Lung (tissue), 12 donors: Measurements from ENCODE around the gene C11orf21. TPM values are rescaled to one million over a fixed set of nuclear protein-coding genes. Genes with fewer than 3 reads are reported as not detected.
"Not testable (repeated sequence)": the region's sequence is repeated elsewhere in the genome, so short reads cannot be mapped to it uniquely, and the experiment has no call there.

ENCODE experiments used
- ATAC-seq: fragments of 200-7000 bp; cut with Tn5 transposase; one replicate; pipeline ENCODE4 v1.9.1; 2020; ENCODE audit warnings: moderate number of reproducible peaks; ENCODE audit not compliant: insufficient read depth, low FRiP score
- DNase-seq, 3 donors: peaks; one replicate each; pipeline ENCODE4 v3.0.0-alpha.2; 2013 to 2017
- H3K27ac ChIP-seq, 2 donors: one replicate each; pipeline ENCODE4 v1.5.1; 2013; ENCODE audit warnings: mild to moderate bottlenecking in 2 of 2, moderate library complexity in 2 of 2, control low read depth in 1 of 2, inconsistent platforms in 1 of 2, low read depth in 1 of 2, low read length in 1 of 2
- H3K27me3 ChIP-seq, 3 donors: one replicate each; pipeline ENCODE4 v1.5.1; 2013; ENCODE audit warnings: low read length in 2 of 3; ENCODE audit not compliant: control insufficient read depth in 3 of 3, insufficient read depth in 3 of 3
- H3K36me3 ChIP-seq, 4 donors: one replicate each; pipeline ENCODE4 v1.5.1; 2013; ENCODE audit warnings: low read length in 4 of 4, mild to moderate bottlenecking in 1 of 4, moderate library complexity in 1 of 4; ENCODE audit not compliant: control insufficient read depth in 4 of 4, insufficient read depth in 4 of 4
- H3K4me1 ChIP-seq, 5 donors: one replicate each; pipeline ENCODE4 v1.5.1; 2013; ENCODE audit warnings: low read length in 5 of 5, mild to moderate bottlenecking in 2 of 5, moderate library complexity in 1 of 5; ENCODE audit not compliant: control insufficient read depth in 5 of 5, insufficient read depth in 5 of 5
- H3K4me3 ChIP-seq: one replicate; pipeline ENCODE4 v1.5.1; 2013; ENCODE audit warnings: mild to moderate bottlenecking, control low read depth, moderate library complexity
- H3K9ac ChIP-seq, 2 donors: one replicate each; pipeline ENCODE4 v1.5.1; 2013; ENCODE audit warnings: low read length in 2 of 2, control low read depth in 1 of 2; ENCODE audit not compliant: insufficient read depth in 1 of 2
- H3K9me3 ChIP-seq, 4 donors: one replicate each; pipeline ENCODE4 v1.5.1; 2013; ENCODE audit warnings: low read length in 3 of 4, mild to moderate bottlenecking in 1 of 4, moderate library complexity in 1 of 4; ENCODE audit not compliant: control insufficient read depth in 4 of 4, insufficient read depth in 3 of 4
- WGBS, 2 donors: extraction: QIAGEN DNeasy Blood & Tissue Kit; methylation state at CpG; one replicate each; pipeline ENCODE4 v1.1.7; 2013; 5-methylcytosine and 5-hydroxymethylcytosine counted together
- polyA plus RNA-seq, 2 donors: library from polyadenylated mRNA; stranded (reverse); fragments of 200-250 nt; gene quantifications; one replicate each; pipeline ENCODE4 v1.2.1, GENCODE V29; 2013
- total RNA-seq, 2 donors: library from RNA; depleted of rRNA in 1 of 2; stranded (reverse); fragments of >200 nt in 1 of 2; gene quantifications; one replicate each; pipeline ENCODE4 v1.2.1, GENCODE V29; 2014 to 2021
- TF ChIP-seq, protein P1 (sequence below): IDR thresholded peaks from 2 replicates; pipeline ENCODE4 v1.5.1; 2012; ENCODE audit warnings: mild to moderate bottlenecking; ENCODE audit errors: control extremely low read depth, extremely low read depth
- donor health status: control.
- donor health status: control.
- donor health status: Bipolar disorder and iron deficiency.
- donor health status: healthy.
- donor health status: DM: yes; HTN: yes; CAD: no.

Gene C11orf21
- total and polyA plus RNA-seq, 4 donors: 3.4 to 6.0 (median 4.8) TPM

- peak; percentile 82 to 91 (median 89) for DNase-seq
- H3K9me3 ChIP-seq: peaks cover 0 to 3% (median 0%) of the 10 kb centered on the region in 4 donors
- TF ChIP-seq, protein P1, sequence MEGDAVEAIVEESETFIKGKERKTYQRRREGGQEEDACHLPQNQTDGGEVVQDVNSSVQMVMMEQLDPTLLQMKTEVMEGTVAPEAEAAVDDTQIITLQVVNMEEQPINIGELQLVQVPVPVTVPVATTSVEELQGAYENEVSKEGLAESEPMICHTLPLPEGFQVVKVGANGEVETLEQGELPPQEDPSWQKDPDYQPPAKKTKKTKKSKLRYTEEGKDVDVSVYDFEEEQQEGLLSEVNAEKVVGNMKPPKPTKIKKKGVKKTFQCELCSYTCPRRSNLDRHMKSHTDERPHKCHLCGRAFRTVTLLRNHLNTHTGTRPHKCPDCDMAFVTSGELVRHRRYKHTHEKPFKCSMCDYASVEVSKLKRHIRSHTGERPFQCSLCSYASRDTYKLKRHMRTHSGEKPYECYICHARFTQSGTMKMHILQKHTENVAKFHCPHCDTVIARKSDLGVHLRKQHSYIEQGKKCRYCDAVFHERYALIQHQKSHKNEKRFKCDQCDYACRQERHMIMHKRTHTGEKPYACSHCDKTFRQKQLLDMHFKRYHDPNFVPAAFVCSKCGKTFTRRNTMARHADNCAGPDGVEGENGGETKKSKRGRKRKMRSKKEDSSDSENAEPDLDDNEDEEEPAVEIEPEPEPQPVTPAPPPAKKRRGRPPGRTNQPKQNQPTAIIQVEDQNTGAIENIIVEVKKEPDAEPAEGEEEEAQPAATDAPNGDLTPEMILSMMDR: no peak
- H3K36me3 ChIP-seq: no peaks in the 10 kb centered on the region
- H3K27ac ChIP-seq: peak overlapping the region in 1 of 2 donors; percentile 43
- no peak overlapping the region for H3K4me3 ChIP-seq
- H3K27me3 ChIP-seq: no peaks in the 10 kb centered on the region
- 37 to 42% methylated on average over 16 of the region's 16 CpGs for WGBS, 2 donors
- peaks cover 0 to 17% (median 4%) of the 10 kb centered on the region in 5 donors for H3K4me1 ChIP-seq
- H3K9ac ChIP-seq: peak overlapping the region in 1 of 2 donors; percentile 57
- ATAC-seq: no peak
Observed at GRCh38 chr11:2287091-2287490, 14.6 kb downstream of the C11orf21 start.

GRCh38 chr11:2286350-2286749, 15.4 kb downstream of the C11orf21 start:
- not testable (repeated sequence) for H3K4me3 ChIP-seq, H3K27me3 ChIP-seq
- WGBS, 2 donors: 94 to 97% methylated on average over 10 to 13 of the region's 13 CpGs

DNA sequence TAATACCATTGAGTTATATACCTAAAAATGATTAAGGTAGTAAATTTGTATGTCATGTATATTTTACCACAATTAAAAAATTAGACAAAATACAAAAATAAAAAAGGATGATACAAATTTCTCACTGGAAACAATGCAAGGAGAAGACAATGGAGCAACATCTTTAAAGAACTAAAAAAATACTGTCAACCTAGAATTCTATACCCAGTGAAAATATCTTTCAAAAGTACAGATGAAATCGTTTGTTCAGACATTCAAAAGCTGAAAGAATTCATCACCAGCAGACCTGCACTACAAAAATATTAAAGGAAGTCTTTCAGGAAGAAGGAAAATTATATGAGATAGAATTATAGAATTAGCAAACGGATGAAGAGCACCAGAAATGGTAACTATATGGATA, 21.5 kb downstream of the C11orf21 start:
- peaks cover 0 to 14% (median 2%) of the 10 kb centered on the region in 5 donors for H3K4me1 ChIP-seq
- H3K4me3 ChIP-seq: no peak overlapping the region
- H3K36me3 ChIP-seq: no peaks in the 10 kb centered on the region
- no peak for DNase-seq
- TF ChIP-seq, protein P1: no peak
- H3K27ac ChIP-seq: no peak overlapping the region
- H3K9ac ChIP-seq: no peak overlapping the region
- WGBS, 2 donors: 79 to 90% methylated on average over 2 of the region's 2 CpGs
- H3K9me3 ChIP-seq: peaks cover 0 to 6% (median 1%) of the 10 kb centered on the region in 4 donors
- H3K27me3 ChIP-seq: no peaks in the 10 kb centered on the region
- no peak for ATAC-seq

More at GRCh38 chr11:2286350-2286749, 15.4 kb downstream of the C11orf21 start:
- DNase-seq, ATAC-seq, H3K36me3 ChIP-seq, H3K27ac ChIP-seq, H3K9me3 ChIP-seq, H3K9ac ChIP-seq: not testable (repeated sequence)
- H3K4me1 ChIP-seq: peaks cover 0 to 17% (median 4%) of the 10 kb centered on the region in 5 donors

DNA sequence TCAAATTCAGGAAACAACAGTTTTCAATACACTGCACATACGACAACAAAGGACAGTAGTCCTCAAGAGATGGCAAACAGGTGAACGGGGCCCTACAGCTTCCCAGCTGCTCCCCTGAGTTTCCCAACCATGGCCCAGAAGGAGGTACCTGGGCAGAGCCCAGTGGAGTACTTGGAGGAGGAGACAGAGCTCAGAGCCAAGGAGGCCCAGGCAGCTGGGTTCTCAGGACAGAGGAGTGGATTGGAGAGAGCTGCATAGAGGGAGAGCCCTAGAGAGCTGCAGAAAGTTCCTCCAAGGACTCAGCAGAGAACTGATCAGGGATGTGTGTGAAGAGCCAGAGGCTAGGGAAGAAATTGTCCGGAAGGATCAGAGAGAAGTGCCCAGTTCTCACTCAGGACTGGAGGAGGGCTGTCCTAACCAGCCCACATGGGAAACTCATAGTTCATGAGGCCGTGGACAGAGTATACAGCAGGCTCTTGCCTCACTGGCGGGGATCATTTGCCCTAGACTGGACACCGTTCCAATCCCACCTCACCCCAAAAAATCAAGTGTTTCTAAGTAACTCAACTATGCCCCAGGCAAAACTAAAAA, 23.7 kb downstream of the C11orf21 start:
- no peak for ATAC-seq
- no peak overlapping the region for H3K9ac ChIP-seq
- TF ChIP-seq, protein P1: no peak
- H3K27me3 ChIP-seq: peaks cover 0 to 5% (median 3%) of the 10 kb centered on the region in 3 donors
- peaks cover 0 to 6% (median 1%) of the 10 kb centered on the region in 4 donors for H3K9me3 ChIP-seq
- no peak overlapping the region for H3K4me3 ChIP-seq
- 85 to 95% methylated on average over 6 of the region's 6 CpGs for WGBS, 2 donors
- no peak overlapping the region for H3K27ac ChIP-seq
- H3K4me1 ChIP-seq: peaks cover 0 to 14% (median 2%) of the 10 kb centered on the region in 5 donors
- peak in 1 of 3 donors; percentile 4 for DNase-seq
- no peaks in the 10 kb centered on the region for H3K36me3 ChIP-seq
